GM21526 (cell line): ENCODE results near the gene GRAMD2B.
A peak's percentile ranks its signal among the peaks of the same experiment; 100 is the strongest.
"Not testable (repeated sequence)": the region's sequence is repeated elsewhere in the genome, so short reads cannot be mapped to it uniquely, and the experiment has no call there.

ENCODE experiments used
- ATAC-seq: cut with Tn5 transposase; IDR thresholded peaks from one replicate; pipeline ENCODE4 v1.9.1; 2021; ENCODE audit warnings: moderate library complexity; ENCODE audit not compliant: unreplicated experiment, low FRiP score

Gene GRAMD2B, protein sequence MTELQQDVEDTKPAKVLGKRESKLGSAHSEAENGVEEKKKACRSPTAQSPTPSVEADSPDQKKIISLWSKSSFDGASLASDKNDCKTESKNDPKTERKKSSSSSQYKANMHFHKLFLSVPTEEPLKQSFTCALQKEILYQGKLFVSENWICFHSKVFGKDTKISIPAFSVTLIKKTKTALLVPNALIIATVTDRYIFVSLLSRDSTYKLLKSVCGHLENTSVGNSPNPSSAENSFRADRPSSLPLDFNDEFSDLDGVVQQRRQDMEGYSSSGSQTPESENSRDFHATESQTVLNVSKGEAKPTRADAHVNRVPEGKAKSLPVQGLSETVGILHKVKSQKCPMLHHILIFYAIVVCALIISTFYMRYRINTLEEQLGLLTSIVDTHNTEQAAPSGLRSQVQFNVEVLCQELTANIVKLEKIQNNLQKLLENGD

DNA sequence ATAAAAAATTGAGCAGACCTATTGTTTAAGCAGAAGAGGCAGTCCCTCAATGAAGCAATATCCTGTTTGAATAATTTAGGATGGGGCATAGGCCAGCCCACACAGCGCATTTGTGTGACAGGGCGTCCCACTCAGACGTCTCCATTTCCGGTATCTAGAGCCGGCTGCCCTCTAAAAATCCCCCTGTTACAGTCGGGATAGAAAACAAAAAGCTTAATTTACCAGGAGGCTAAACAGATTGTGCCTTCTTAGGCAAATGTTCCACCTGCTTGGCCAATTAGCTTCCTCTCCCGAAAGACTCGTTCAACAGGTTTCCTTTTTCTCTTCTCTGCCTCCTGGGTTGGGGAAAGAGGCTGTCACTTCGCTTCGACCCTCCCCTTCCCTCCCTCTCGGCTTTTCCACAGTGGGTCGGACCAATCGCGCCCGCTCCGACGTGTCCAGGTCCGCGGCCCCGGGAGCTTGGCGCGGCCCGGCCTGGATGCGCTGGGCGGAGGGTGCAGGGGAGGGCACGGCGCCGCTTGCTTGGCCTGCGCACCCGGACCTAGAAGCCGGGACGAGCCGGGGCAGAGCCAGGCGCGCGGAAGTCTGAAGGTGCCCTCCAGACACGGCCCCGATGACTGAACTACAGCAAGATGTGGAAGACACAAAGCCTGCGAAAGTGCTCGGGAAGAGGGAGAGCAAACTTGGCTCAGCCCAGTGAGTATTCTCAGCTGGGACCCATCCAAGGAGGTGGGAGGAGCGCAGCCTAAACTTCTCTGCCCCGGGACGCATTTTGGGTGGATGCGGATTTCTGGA, at the start of gene GRAMD2B:
Gene GRAMD2B, plus strand, starts transcription at position 416 of the 795 bp plus-strand sequence. Its CDS starts 198 bp downstream, at position 614.
- ATAC-seq: peak; percentile 87

DNA sequence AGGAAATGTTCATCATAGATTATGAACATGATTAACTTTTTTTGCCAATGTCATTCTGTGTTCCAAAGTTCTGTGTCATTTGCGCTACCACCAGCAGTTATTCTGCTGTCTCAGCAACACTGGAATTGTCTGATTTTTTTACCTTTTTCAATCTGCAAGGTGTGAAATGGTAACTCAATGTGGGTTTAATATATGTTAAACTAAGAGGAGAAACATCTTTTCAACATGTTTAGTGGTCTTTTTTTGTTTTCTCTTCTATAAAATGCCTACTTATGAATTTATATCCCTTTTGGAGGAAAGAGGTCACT, 49.1 kb upstream of the GRAMD2B start:
- ATAC-seq: no peak

DNA sequence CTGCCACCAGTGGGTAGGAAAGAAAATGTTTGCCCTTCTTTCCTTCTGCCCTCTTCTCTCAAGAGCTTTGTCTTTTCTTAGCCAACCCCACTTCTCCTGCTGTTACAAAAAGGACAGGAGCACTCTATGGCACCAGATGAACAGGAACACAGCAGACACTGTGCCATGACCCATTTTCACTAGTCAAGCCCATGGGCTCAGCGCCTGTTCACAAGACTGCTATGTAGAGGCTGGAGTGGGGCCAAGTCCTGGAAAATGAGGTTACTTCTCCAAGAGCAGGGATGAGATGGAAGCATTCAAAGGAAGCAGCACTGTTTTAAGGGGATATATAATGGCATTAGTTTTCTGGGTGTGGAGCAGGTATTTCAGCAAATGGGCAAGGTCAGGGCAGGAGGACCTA, 46.8 kb upstream of the GRAMD2B start:
- ATAC-seq: no peak

DNA sequence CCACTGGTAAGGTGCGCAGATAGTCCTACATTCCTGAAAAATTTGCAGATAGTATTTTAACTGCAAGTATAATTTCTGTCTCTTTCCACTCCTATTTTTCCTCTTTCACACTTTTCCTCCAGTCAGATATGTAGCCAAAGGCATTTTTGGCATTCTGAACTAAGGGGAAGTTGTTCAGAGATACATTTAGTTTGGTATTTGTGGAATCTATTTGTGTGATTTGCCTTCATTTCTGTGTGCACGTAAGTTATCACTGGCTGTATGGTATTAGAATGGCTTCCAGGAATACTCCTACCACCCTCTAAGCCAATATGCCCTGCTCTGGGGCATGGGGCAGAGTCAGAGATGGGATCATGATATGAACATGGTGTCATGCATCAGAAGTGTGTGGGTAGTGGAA, 45.8 kb upstream of the GRAMD2B start:
- no peak for ATAC-seq

DNA sequence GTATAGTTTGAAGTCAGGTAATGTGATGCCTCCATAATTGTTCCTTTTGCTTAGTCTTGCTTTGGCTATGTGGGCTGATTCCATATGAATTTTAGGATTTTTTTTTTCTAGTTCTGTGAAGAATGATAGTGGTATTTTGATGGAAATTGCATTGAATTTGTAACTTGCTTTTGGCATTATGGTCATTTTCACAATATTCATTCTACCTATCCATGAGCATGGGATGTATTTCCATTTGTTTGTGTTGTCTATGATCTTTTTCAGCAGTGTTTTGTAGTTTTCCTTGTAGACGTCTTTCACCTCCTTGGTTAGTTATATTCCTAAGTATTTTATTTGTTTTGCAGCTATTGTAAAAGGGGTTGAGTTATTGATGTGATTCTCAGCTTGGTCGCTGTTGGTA, 42.9 kb upstream of the GRAMD2B start:
- not testable (repeated sequence) for ATAC-seq

DNA sequence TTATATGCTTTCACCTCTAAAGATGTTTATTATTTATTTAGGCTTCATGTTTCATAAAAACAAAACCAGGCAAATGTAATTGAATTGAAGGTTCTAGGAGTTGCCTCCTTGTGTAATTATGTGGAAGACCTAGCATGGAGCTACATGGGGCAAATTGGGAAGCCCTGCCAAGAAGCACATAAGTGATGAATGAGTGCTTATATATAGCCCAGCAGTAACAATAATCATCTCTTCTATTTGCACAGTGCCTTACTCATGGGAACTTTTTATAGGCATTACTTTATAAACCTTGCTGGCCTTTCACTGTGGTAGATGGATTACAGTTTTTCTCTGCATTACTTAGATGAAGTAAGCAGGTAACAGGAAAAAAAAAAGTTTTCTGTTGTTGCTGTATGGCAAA, 40.0 kb upstream of the GRAMD2B start:
- ATAC-seq: no peak

DNA sequence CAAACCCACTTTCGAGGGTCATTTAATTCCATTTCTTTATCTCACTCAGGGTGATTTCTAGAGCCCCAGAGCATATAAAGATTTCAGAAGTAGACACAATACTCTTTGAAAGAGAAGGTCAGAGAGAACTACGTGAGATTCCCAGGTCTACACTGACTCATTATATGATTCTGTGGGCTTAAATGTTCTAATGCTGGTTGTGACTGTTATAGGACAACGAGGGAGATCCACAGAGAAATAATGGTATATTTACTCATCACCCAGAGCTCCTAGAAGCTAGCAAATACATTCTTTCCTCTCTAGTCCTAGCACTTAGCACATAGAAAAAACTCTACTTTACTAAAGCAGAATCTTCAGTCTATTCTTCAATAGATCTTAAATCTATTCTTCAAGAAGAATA, 39.4 kb upstream of the GRAMD2B start:
- ATAC-seq: no peak

DNA sequence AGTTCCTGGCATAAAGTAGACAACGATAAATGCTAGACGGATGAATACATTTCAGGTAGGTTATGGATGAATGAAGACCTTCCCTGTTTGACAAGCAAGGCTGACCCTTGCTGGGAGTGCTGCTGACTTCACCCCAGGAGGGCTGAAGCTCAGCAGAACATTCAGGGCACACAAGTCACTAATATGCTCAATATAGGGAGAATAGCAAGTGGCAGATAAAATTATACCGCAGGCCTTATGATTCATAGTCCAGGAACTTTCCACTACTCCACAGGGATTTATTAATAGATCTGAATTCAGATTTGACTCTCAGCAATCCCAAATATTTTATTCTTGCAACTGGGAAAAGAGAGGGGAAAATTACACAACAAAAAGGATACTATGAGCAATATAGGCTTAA, 38.2 kb upstream of the GRAMD2B start:
- no peak for ATAC-seq

DNA sequence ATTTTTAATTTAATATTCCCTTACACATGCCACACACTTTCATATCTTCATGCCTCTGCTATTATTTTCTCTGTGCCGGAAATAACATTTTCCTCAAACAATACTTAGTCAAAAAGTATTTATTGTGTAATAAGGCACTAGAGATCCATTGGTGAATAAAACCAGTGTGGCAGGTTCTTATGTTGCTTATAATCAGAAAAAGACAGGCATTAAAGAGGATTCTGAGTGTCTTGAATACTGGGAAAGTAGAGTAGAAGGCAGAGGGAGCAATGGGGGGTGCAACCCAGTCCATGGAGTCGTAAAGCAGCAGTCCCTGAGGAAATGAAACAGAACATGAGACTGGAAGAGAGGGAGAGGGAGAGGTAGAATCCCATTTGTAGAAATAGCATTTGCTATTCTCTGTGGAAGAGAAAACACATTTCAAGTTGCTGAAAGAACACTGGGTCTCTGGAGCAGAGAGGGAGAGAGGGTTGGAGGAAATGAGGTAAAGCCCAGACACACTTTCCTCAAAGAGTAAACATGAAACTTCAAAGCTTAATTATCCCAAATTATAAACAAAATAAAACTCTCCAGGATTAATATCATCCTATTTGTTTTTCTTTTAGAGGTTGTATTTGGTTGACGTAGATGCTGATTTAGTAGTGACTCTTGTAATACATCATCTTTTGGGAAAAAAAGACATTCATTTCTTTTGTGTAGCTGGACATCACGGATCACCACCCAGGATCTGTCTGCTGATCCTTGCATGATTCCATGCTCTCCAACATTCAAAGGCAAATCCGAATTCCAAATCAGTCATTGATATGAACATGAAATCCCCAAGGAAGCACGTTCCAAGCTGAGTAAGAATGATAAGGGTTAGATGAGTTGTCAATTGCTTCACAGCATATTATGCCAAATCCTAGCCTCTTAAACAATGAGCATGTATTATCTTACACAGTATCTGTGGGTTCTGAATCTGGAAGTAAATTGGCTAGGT, 37.4 kb upstream of the GRAMD2B start:
- no peak for ATAC-seq

DNA sequence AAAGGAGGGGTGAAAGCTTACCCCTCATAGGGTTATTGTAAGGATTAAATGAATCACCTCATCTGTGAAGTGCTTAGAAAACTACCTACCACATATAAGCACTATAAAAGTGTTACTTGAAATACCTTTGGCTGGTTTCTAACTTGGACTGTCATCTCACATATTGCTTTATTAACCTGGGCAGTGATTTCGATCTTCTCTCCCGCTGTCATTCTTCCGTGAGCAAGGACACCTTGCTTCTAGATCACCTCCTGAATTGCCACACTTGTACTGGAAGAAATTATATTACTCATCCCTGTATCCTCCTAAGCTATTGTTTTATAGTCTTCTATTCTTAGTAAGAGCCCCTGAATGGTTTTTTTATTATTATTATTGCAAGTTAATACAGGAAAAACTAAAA, 34.0 kb upstream of the GRAMD2B start:
- no peak for ATAC-seq

DNA sequence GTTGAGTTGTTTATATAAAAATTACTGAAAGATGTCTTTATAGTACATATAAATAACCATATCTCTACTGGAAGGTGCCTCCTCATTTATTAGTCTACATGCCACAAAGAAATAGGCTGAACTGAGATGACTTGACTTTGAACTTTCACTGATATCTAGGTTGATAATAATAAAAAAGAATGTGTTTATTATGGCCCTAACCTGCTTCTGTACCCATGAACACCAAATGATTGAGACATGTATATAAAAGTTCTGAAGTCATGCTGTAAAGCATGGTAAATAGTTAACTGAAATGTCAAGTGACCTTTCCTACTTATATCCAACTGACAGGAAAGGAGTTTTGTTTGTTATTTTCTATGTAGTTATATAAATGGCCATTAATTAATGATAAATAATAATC, 33.2 kb upstream of the GRAMD2B start:
- ATAC-seq: no peak

DNA sequence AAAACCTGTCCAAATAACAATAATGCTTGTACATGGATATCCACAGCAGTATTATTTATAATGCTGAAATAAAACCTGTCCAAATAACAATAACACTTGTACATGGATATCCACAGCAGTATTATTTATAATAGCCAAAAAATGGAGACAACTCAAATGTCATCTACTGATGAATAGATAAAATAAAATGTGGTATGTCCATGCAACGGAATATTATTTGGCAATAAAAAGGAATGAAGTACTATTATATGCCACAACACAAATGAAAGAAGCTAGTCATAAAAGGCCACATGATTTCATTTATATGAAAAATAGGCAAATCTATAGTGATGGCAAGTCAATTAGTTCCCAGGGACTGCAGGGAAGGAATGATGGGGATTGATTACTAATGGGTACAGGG, 31.8 kb upstream of the GRAMD2B start:
- no peak for ATAC-seq

DNA sequence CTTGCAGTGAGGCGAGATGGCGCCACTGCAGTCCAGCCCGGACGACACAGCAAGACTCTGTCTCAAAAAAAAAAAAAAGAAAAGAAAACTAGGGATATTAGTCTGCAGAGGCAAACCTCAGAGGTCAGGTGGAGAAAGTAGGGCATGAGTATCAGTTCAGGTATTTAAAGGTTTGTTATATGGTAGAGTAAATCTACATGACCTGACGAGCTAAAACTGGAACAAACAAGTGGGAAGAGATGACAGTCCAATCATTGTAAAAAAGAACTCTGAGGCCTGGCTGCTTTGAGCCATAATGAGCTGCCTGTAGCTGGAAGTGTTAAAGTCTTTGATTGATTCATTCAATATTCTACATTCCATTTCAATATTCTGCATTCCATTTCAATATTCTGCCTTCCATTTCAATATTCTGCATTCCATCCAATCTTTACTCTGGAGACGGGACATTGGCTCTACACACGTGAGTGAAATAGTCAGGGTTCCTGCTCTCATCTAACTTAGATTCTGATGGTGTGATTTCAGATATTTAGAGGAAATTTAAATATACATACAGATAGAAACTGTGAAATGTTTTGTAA, 28.9 kb upstream of the GRAMD2B start:
- no peak for ATAC-seq

DNA sequence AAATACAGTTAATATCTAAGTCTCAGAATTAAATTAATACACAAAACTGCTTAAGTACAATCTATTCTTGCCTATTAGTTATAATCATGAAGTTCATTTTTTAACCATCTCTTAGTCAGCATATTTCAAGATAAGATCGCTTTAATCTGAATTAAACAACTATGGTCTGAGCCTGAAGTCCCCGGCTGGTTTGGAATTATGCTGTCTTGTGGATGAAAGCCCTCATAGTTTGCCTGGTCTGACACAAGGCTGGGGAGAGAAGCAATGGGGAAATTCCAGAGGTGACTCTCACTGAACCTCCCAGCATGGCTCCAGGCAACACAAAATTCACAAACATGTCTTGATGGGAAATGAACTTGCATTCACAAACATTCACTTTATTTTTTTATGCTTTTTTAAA, 28.0 kb upstream of the GRAMD2B start:
- ATAC-seq: no peak

DNA sequence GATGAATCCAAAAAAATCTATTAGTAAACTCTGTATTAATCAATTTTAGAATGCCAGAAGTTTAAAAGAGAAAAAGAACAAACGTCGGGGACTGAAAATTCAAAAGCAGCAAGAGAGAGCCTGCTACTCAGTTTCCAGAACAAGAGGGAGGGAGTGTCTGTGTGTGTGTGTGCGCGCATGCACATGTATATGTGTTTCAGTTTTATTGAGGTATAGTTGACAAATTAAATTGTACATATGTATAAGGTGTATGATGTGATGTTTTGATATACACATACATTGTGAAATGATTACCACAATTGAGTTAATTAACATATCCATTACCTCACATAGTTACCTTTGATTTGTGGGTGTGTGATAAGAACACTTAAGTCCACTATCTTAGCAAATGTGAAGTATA, 27.6 kb upstream of the GRAMD2B start:
- ATAC-seq: no peak

DNA sequence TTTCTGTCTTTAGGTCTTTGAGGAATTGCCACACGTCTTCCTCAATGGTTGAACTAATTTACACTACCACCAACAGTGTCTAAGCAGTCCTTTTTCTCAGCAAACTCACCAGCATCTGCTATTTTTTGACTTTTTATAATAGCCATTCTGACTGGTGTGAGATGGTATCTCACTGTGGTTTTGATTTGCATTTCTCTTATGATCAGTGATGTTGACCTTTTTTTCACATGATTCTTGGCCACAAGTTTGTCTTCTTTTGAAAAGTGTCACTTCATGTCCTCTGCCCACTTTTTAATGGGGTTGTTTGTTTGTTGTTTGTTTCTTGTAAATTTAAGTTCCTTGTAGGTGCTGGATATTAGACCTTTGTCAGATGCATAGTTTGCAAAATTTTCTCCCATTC, 26.5 kb upstream of the GRAMD2B start:
- ATAC-seq: not testable (repeated sequence)

DNA sequence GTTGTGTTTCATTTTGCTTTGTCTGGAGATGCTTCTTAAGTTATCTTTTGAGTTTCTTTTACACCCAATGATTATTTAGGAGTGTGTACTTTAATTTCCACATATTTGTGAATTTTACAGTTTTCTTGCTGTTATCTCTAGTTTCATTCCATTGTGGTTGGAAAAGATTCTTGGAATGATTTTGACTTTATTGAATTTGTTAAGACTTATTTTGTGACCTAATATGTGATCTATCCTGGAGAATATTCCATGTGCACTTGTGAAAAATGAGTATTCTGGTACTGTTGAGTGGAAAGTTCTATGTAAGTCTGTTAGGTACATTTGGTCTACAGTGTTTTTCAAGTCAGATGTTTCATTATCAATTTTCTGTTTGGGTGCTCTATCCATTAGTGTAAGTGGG, 24.4 kb upstream of the GRAMD2B start:
- no peak for ATAC-seq

DNA sequence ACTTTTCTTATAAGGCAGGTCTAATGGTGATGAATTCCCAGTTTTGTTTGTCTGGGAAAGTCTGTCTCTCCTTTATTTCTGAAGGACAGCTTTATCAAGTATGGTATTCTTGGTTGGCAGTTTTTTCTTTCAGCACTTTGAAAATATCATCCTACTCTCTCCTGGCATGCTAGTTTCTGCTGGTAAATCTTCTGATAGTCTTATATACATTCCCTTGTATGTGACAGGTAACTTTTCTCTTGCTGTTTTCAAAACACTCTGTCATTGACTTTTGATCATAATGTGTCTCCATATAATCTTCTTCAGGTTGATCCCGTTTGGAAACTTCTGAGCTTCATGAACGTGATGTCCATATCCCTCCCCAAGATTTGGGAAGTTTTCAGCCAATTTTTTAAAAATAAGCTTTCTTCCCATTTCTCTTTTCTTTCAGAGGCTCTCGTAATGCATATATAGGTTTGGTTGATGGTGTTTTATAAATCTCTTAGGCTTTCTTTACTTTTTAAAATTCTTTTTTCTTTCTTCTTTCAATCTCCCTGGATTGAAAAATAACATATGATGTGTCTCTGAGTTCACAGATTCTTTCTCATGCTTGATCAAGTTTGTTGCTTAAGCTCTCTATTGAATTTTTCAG, 22.5 kb upstream of the GRAMD2B start:
- no peak for ATAC-seq

DNA sequence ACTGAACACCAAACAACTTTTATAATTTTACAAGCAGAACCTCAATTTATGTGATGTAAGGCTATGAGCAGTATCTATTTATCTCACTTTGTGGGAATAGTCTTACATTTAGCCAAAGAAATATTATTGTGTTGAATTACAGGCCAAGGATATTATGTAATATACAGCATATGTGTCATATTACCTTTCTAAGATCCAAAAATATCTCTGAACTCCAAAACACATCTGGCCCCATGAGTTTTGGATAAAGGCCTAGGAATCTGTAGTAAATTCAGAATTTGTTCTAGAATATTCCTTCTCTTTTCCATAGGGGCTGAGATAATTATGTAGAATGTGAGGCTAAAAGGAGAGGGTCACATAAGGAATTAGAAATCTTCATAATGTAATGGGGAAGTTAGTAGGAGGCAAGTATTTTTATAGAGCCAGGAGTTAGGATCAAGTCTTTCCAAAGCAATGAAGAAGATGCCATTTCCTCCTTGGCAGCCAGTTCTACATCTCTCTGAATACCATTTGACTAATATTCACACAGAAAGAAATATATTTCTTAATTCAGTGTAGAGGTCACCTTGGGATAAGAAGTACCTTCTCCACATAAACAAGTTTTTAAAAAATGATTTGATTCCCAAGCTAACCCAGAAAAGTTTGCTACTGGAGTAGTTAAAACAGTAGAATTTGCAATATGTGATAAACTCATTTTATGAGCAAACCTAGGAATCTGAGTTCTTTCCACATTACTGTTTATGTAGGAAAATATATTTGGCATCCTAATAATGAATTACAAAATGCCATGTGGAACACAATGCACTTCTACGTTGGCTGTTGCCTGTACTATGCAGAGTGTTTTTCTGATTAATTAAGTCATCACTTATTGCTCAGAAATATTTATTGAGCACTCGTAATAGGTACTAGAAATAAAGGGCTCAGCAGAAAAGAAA, 20.3 kb upstream of the GRAMD2B start:
- no peak for ATAC-seq
